ENCODE data around the gene TREML4. TPM values are rescaled to one million over a fixed set of nuclear protein-coding genes. Genes with fewer than 3 reads are reported as not detected.

TREML4 gene
- total RNA-seq, 1 donor, result not detected

DNA sequence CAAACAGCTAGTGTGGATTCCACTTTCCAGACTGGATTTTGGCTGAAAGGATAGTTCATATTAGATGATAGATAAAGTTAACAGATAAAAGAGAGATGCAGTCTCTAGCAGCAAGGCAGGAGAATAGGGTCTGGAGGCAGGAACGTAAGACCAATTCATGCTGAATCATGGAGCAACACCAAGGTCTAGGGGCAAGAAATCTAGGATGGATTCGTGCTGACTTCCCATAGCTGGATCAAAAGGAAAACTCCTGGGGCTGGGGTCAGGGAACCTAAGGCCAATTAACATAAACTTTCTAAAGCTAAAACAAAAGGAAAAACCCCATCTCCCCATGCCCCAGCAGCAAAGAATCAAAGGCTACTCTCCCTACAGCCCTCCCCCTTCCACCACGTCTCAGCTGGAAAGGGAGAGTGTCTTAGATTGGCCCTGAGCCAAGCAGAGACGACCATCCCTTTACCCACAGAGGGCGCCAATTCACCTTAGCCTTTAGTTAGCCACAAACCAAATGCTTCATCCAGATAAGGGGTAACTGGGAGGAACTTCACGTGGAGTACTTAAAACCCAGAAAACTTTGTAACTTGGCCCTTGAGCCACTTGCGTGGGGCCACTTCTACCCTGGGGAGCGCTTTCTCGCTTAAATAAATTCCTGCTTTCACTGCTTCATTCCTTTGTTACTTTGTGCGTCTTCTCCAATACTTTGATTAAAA is 50.7 kb downstream of the TREML4 start:
- Histone ChIP-seq H3K4me1 (ENCODE audit: insufficient read depth, low read length) (no peaks in the 10 kb centered on the region), H3K4me3 (ENCODE audit: insufficient read depth, low read length) (no peak overlapping the region), H3K9me3 (ENCODE audit: low read depth, low read length) (no peaks in the 10 kb centered on the region), H3K36me3 (ENCODE audit: insufficient read depth, low read length) (no peaks in the 10 kb centered on the region), H2AFZ (ENCODE audit: low read length) (no peak overlapping the region), H3K79me2 (ENCODE audit: insufficient read depth, low read length) (no peaks in the 10 kb centered on the region), H3K4me2 (ENCODE audit: insufficient read depth, low read length) (no peak overlapping the region), H4K20me1 (ENCODE audit: insufficient read depth, low read length) (no peaks in the 10 kb centered on the region), H3K27ac (ENCODE audit: low read depth, low read length) (no peak overlapping the region), H3K27me3 (ENCODE audit: insufficient read depth, low read length) (peaks cover 4% of the 10 kb centered on the region)
- no peak for DNase-seq (ENCODE audit: insufficient read length, low spot score, missing footprints)
- peak; percentile 43 for TF ChIP-seq CTCF (IDR thresholded peaks at IDR 0.05; ENCODE audit: extremely low read depth, low read depth, low read length)

DNA sequence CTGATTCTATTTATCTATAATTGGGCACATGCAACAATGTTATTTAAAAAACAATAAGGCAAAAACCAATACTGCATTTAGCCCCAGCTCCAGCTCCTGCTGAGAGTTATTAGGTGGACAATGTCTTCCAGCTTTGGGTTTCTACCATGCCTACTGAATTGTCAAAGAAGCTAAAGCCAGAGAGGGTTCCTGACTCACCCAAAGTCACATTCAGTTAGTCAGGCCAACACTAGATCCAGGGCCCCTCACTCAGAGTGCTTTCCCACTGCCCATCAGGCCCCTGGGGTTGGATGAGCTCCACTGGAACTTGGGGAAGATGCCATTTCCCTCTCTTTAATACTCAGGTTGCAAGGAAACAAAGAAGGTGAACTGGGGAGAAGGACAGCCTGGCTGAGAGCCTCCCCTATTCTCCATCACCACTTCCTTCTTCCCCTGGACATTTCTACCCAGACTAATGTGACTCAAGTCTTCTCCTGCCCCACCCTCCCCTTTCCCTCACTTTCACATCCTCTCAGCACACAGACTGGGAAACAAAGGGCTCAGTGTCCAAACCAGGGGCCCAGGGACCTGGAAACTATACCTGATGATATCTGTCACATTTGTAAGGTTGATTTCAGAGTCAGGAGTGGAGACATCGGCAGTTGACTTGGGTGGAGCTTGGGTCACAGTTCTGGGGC is 52.4 kb downstream of the TREML4 start:
- Histone ChIP-seq H3K36me3 (ENCODE audit: insufficient read depth, low read length) (no peaks in the 10 kb centered on the region), H3K4me2 (ENCODE audit: insufficient read depth, low read length) (no peak overlapping the region), H3K4me1 (ENCODE audit: insufficient read depth, low read length) (no peaks in the 10 kb centered on the region), H3K27me3 (ENCODE audit: insufficient read depth, low read length) (no peaks in the 10 kb centered on the region), H3K79me2 (ENCODE audit: insufficient read depth, low read length) (no peaks in the 10 kb centered on the region), H3K9me3 (ENCODE audit: low read depth, low read length) (no peaks in the 10 kb centered on the region), H4K20me1 (ENCODE audit: insufficient read depth, low read length) (no peaks in the 10 kb centered on the region), H2AFZ (ENCODE audit: low read length) (no peak overlapping the region), H3K27ac (ENCODE audit: low read depth, low read length) (no peak overlapping the region), H3K4me3 (ENCODE audit: insufficient read depth, low read length) (no peak overlapping the region)
- TF ChIP-seq CTCF (IDR thresholded peaks at IDR 0.05; ENCODE audit: extremely low read depth, low read depth, low read length), result no peak
- DNase-seq (ENCODE audit: insufficient read length, low spot score, missing footprints), result no peak

- no peaks in the 10 kb centered on the region for H3K27me3 ChIP-seq (ENCODE audit: insufficient read depth, low read length)
- H4K20me1 ChIP-seq (ENCODE audit: insufficient read depth, low read length), result no peaks in the 10 kb centered on the region
- H3K4me2 ChIP-seq (ENCODE audit: insufficient read depth, low read length), result no peak overlapping the region
- H3K79me2 ChIP-seq (ENCODE audit: insufficient read depth, low read length), result no peaks in the 10 kb centered on the region
- H3K4me3 ChIP-seq (ENCODE audit: insufficient read depth, low read length), result no peak overlapping the region
- no peak for TF ChIP-seq CTCF (IDR thresholded peaks at IDR 0.05; ENCODE audit: extremely low read depth, low read depth, low read length)
- no peak overlapping the region for H2AFZ ChIP-seq (ENCODE audit: low read length)
- H3K36me3 ChIP-seq (ENCODE audit: insufficient read depth, low read length), result no peaks in the 10 kb centered on the region
- H3K4me1 ChIP-seq (ENCODE audit: insufficient read depth, low read length), result peaks cover 3% of the 10 kb centered on the region
- no peak for DNase-seq (ENCODE audit: insufficient read length, low spot score, missing footprints)
- no peaks in the 10 kb centered on the region for H3K9me3 ChIP-seq (ENCODE audit: low read depth, low read length)
- no peak overlapping the region for H3K27ac ChIP-seq (ENCODE audit: low read depth, low read length)
These were observed 55.5 kb downstream of the TREML4 start for GRCh38 chr6:41283600-41283999.

DNA sequence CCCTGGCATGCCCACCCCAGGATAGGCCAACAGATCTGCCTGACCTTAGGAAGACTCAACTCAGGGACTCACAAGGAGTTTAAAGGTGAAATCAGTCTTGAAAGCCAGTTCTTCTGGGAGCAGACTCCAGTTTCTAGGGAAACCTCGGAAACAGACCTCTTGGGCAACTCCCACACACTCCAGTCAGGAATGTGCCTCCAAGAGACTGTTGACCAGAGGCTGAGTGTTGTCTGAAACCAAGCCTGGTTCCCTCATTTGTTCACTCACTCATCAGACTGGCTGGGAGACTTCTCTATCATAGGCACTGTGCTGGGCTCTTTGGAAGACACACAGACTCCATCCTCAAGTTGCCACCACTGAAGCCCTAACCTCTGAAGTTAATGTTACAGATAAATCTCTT is 56.6 kb downstream of the TREML4 start:
- Histone ChIP-seq H3K27me3 (ENCODE audit: insufficient read depth, low read length) (no peaks in the 10 kb centered on the region), H3K4me3 (ENCODE audit: insufficient read depth, low read length) (no peak overlapping the region), H3K4me2 (ENCODE audit: insufficient read depth, low read length) (no peak overlapping the region), H2AFZ (ENCODE audit: low read length) (no peak overlapping the region), H3K27ac (ENCODE audit: low read depth, low read length) (no peak overlapping the region), H3K9me3 (ENCODE audit: low read depth, low read length) (no peaks in the 10 kb centered on the region), H3K4me1 (ENCODE audit: insufficient read depth, low read length) (peaks cover 3% of the 10 kb centered on the region), H3K79me2 (ENCODE audit: insufficient read depth, low read length) (no peaks in the 10 kb centered on the region), H4K20me1 (ENCODE audit: insufficient read depth, low read length) (no peaks in the 10 kb centered on the region), H3K36me3 (ENCODE audit: insufficient read depth, low read length) (no peaks in the 10 kb centered on the region)
- DNase-seq (ENCODE audit: insufficient read length, low spot score, missing footprints), result peak; percentile 51
- TF ChIP-seq CTCF (IDR thresholded peaks at IDR 0.05; ENCODE audit: extremely low read depth, low read depth, low read length), result no peak
